H7 (cell line): ENCODE data around the gene SINHCAF. TPM values are rescaled to one million over a fixed set of nuclear protein-coding genes. Genes with fewer than 3 reads are reported as not detected.
"Not testable (repeated sequence)": the region's sequence is repeated elsewhere in the genome, so short reads cannot be mapped to it uniquely, and the experiment has no call there.

Experiments used
- DNase-seq: peaks from one replicate; pipeline ENCODE4 v3.0.0; 2012
- H3K27me3 ChIP-seq: 2 replicates; pipeline ENCODE4 v1.6.0; 2011; ENCODE audit warnings: mild to moderate bottlenecking, low read length; ENCODE audit not compliant: control insufficient read depth, insufficient read depth
- H3K36me3 ChIP-seq: replicated peaks from 2 replicates; pipeline ENCODE4 v1.5.1; 2011; ENCODE audit warnings: low read length; ENCODE audit not compliant: control insufficient read depth, insufficient read depth
- H3K4me3 ChIP-seq: 2 replicates; pipeline ENCODE4 v1.5.1; 2011; ENCODE audit warnings: low read depth, mild to moderate bottlenecking, control low read depth, low read length, moderate library complexity; ENCODE audit not compliant: insufficient read depth
- total RNA-seq: library from RNA; depleted of rRNA; stranded (reverse); fragments of >200 nt; shearing (Covaris generic); gene quantifications from 2 replicates; pipeline ENCODE4 v1.2.3, GENCODE V29; 2014

Gene SINHCAF
- total RNA-seq, 1 experiment from 2014 or later: 265 TPM

GRCh38 chr12:31274520-31275300, 51.2 kb downstream of the SINHCAF start:
- Histone ChIP-seq H3K4me3 (no peak overlapping the region), H3K36me3 (peaks cover 10% of the 10 kb centered on the region), H3K27me3 (no peaks in the 10 kb centered on the region)
- no peak for DNase-seq

- not testable (repeated sequence) for H3K27me3 ChIP-seq, H3K36me3 ChIP-seq, H3K4me3 ChIP-seq, DNase-seq
Measured at GRCh38 chr12:31273794-31274193, 52.2 kb downstream of the SINHCAF start.

GRCh38 chr12:31272607-31273225, 53.2 kb downstream of the SINHCAF start:
- DNase-seq: no peak
- Histone ChIP-seq H3K36me3 (peaks cover 3% of the 10 kb centered on the region), H3K27me3 (no peaks in the 10 kb centered on the region), H3K4me3 (no peak overlapping the region)

- Histone ChIP-seq H3K36me3 (peaks cover 3% of the 10 kb centered on the region; the same call in 1 of the 2 replicates), H3K4me3 (no peak overlapping the region), H3K27me3 (no peaks in the 10 kb centered on the region)
- no peak for DNase-seq
Measured at GRCh38 chr12:31267966-31268365, 58.0 kb downstream of the SINHCAF start.

- Histone ChIP-seq H3K4me3 (no peak overlapping the region), H3K36me3 (peaks cover 3% of the 10 kb centered on the region; the same call in 1 of the 2 replicates), H3K27me3 (no peaks in the 10 kb centered on the region)
- DNase-seq: no peak
Measured at GRCh38 chr12:31265722-31266121, 60.2 kb downstream of the SINHCAF start.

- Histone ChIP-seq H3K27me3 (no peaks in the 10 kb centered on the region), H3K4me3 (no peak overlapping the region), H3K36me3 (0 out of 2 replicates have a peak, but pooled peaks cover 1% of the 10 kb centered on the region)
- no peak for DNase-seq
Measured at GRCh38 chr12:31263661-31264060, 62.3 kb downstream of the SINHCAF start.

GRCh38 chr12:31261744-31262143, 64.2 kb downstream of the SINHCAF start:
- H3K36me3 ChIP-seq: no peaks in the 10 kb centered on the region
- no peaks in the 10 kb centered on the region for H3K27me3 ChIP-seq
- no peak overlapping the region for H3K4me3 ChIP-seq
- no peak for DNase-seq

- Histone ChIP-seq H3K27me3 (no peaks in the 10 kb centered on the region), H3K4me3 (no peak overlapping the region), H3K36me3 (no peaks in the 10 kb centered on the region)
- DNase-seq: no peak
Measured at GRCh38 chr12:31260840-31261239, 65.1 kb downstream of the SINHCAF start.

GRCh38 chr12:31259136-31259886, 66.6 kb downstream of the SINHCAF start:
- no peaks in the 10 kb centered on the region for H3K36me3 ChIP-seq
- H3K4me3 ChIP-seq: no peak overlapping the region
- DNase-seq: no peak
- no peaks in the 10 kb centered on the region for H3K27me3 ChIP-seq

GRCh38 chr12:31257784-31258183, 68.2 kb downstream of the SINHCAF start:
- Histone ChIP-seq H3K27me3 (no peaks in the 10 kb centered on the region), H3K36me3 (no peaks in the 10 kb centered on the region), H3K4me3 (no peak overlapping the region)
- no peak for DNase-seq

GRCh38 chr12:31251707-31252611, 74.0 kb downstream of the SINHCAF start:
- DNase-seq, H3K27me3 ChIP-seq, H3K36me3 ChIP-seq, H3K4me3 ChIP-seq: not testable (repeated sequence)

GRCh38 chr12:31250179-31250578, 75.8 kb downstream of the SINHCAF start:
- no peak overlapping the region for H3K4me3 ChIP-seq
- H3K27me3 ChIP-seq: no peaks in the 10 kb centered on the region
- DNase-seq: no peak

GRCh38 chr12:31249356-31249755, 76.6 kb downstream of the SINHCAF start:
- Histone ChIP-seq H3K36me3 (no peaks in the 10 kb centered on the region), H3K4me3 (no peak overlapping the region), H3K27me3 (no peaks in the 10 kb centered on the region)
- DNase-seq: no peak

More at GRCh38 chr12:31250179-31250578, 75.8 kb downstream of the SINHCAF start:
- no peaks in the 10 kb centered on the region for H3K36me3 ChIP-seq

- Histone ChIP-seq H3K36me3 (no peaks in the 10 kb centered on the region), H3K4me3 (no peak overlapping the region), H3K27me3 (no peaks in the 10 kb centered on the region)
- DNase-seq: no peak
Measured at GRCh38 chr12:31248815-31249214, 77.1 kb downstream of the SINHCAF start.
